ENCODE data around the gene WDR83.
"Not testable (repeated sequence)": the region's sequence is repeated elsewhere in the genome, so short reads cannot be mapped to it uniquely, and the experiment has no call there.

WDR83 gene

GRCh38 chr19:12685831-12686230 is 19.2 kb downstream of the WDR83 start:
- no peak for ATAC-seq (replicated peaks)
- DNase-seq, result no peak
- no peak overlapping the region for H3K27ac Mint-ChIP-seq
- peaks cover 19 to 32% of the 10 kb centered on the region in 2 donors for H3K36me3 Mint-ChIP-seq
- peaks cover 13% of the 10 kb centered on the region in 2 donors for H3K4me1 Mint-ChIP-seq
- H3K9me3 Mint-ChIP-seq, result no peaks in the 10 kb centered on the region
- H3K4me3 Mint-ChIP-seq, result no peak overlapping the region
- no peaks in the 10 kb centered on the region for H3K27me3 Mint-ChIP-seq

GRCh38 chr19:12687496-12688196 is 21.0 kb downstream of the WDR83 start, which contains the start of gene GNG14:
Gene GNG14 (plus strand): TSS chr19:12687998. CDS start chr19:12688049, 51 bp downstream.
- DNase-seq (no peak), ATAC-seq (replicated peaks) (no peak)
- Mint-ChIP-seq H3K27ac (no peak within 1 kb of the TSS), H3K4me3 (no peak within 1 kb of the TSS), H3K27me3 (no peaks in the 10 kb centered on the region), H3K9me3 (no peaks in the 10 kb centered on the region), H3K36me3 (peaks cover 19 to 34% of the 10 kb centered on the region in 2 donors), H3K4me1 (peaks cover 7 to 9% of the 10 kb centered on the region in 2 donors)

- no peaks in the 10 kb centered on the region for H3K27me3 Mint-ChIP-seq
- DNase-seq (no peak), ATAC-seq (replicated peaks) (no peak)
- H3K9me3 Mint-ChIP-seq, result no peaks in the 10 kb centered on the region
- H3K36me3 Mint-ChIP-seq, result peaks cover 20 to 39% of the 10 kb centered on the region in 2 donors
- H3K4me3 Mint-ChIP-seq, result no peak overlapping the region
- peaks cover 7 to 8% of the 10 kb centered on the region in 2 donors for H3K4me1 Mint-ChIP-seq
- H3K27ac Mint-ChIP-seq, result no peak overlapping the region
Measured at GRCh38 chr19:12689012-12689411, 22.4 kb downstream of the WDR83 start.

- H3K4me3 Mint-ChIP-seq, result no peak overlapping the region
- no peak for DNase-seq
- no peak for ATAC-seq (replicated peaks)
- H3K9me3 Mint-ChIP-seq, result no peaks in the 10 kb centered on the region
- H3K27ac Mint-ChIP-seq, result no peak overlapping the region
- no peaks in the 10 kb centered on the region for H3K27me3 Mint-ChIP-seq
- H3K4me1 Mint-ChIP-seq, result peaks cover 7 to 8% of the 10 kb centered on the region in 2 donors
- peaks cover 18 to 37% of the 10 kb centered on the region in 2 donors for H3K36me3 Mint-ChIP-seq
Measured at GRCh38 chr19:12689581-12690216, 23.1 kb downstream of the WDR83 start.

GRCh38 chr19:12692960-12693359 is 26.4 kb downstream of the WDR83 start:
- H3K4me3 Mint-ChIP-seq, result no peak overlapping the region
- H3K4me1 Mint-ChIP-seq, result peaks cover 3 to 9% of the 10 kb centered on the region in 2 donors
- no peaks in the 10 kb centered on the region for H3K27me3 Mint-ChIP-seq
- DNase-seq (no peak), ATAC-seq (replicated peaks) (no peak)
- no peak overlapping the region for H3K27ac Mint-ChIP-seq
- H3K9me3 Mint-ChIP-seq, result no peaks in the 10 kb centered on the region
- peaks cover 19 to 31% of the 10 kb centered on the region in 2 donors for H3K36me3 Mint-ChIP-seq

GRCh38 chr19:12694641-12695040 is 28.0 kb downstream of the WDR83 start:
- peaks cover 14 to 26% of the 10 kb centered on the region in 2 donors for H3K36me3 Mint-ChIP-seq
- no peak overlapping the region for H3K27ac Mint-ChIP-seq
- peaks cover 3 to 19% of the 10 kb centered on the region in 2 donors for H3K4me1 Mint-ChIP-seq
- ATAC-seq (replicated peaks) (no peak), DNase-seq (no peak)
- H3K4me3 Mint-ChIP-seq, result no peak overlapping the region
- no peaks in the 10 kb centered on the region for H3K27me3 Mint-ChIP-seq
- H3K9me3 Mint-ChIP-seq, result no peaks in the 10 kb centered on the region

GRCh38 chr19:12695096-12695495 is 28.5 kb downstream of the WDR83 start:
- H3K36me3 Mint-ChIP-seq, result peaks cover 14 to 25% of the 10 kb centered on the region in 2 donors
- no peak overlapping the region for H3K27ac Mint-ChIP-seq

GRCh38 chr19:12695514-12695913 is 28.9 kb downstream of the WDR83 start:
- DNase-seq (no peak), ATAC-seq (replicated peaks) (no peak)
- no peak overlapping the region for H3K27ac Mint-ChIP-seq
- peak overlapping the region; percentile 84 to 90 for H3K4me3 Mint-ChIP-seq
- H3K9me3 Mint-ChIP-seq, result no peaks in the 10 kb centered on the region
- H3K36me3 Mint-ChIP-seq, result peaks cover 14 to 22% of the 10 kb centered on the region in 2 donors
- H3K4me1 Mint-ChIP-seq, result peaks cover 3 to 19% of the 10 kb centered on the region in 2 donors
- H3K27me3 Mint-ChIP-seq, result no peaks in the 10 kb centered on the region

More at GRCh38 chr19:12695096-12695495, 28.5 kb downstream of the WDR83 start:
- Mint-ChIP-seq H3K9me3 (no peaks in the 10 kb centered on the region), H3K4me3 (peak overlapping the region in 1 of 2 donors; percentile 4), H3K4me1 (peaks cover 3 to 19% of the 10 kb centered on the region in 2 donors), H3K27me3 (no peaks in the 10 kb centered on the region)
- no peak for DNase-seq
- no peak for ATAC-seq (replicated peaks)

GRCh38 chr19:12695997-12696365 is 29.4 kb downstream of the WDR83 start:
- peak overlapping the region; percentile 96 for H3K27ac Mint-ChIP-seq
- no peaks in the 10 kb centered on the region for H3K27me3 Mint-ChIP-seq
- ATAC-seq (replicated peaks) (peak; percentile 27 to 33), DNase-seq (no peak)
- peaks cover 3 to 19% of the 10 kb centered on the region in 2 donors for H3K4me1 Mint-ChIP-seq
- H3K9me3 Mint-ChIP-seq, result no peaks in the 10 kb centered on the region
- peaks cover 18 to 26% of the 10 kb centered on the region in 2 donors for H3K36me3 Mint-ChIP-seq
- H3K4me3 Mint-ChIP-seq, result peak overlapping the region; percentile 84 to 90

GRCh38 chr19:12696366-12697335 is 30.0 kb downstream of the WDR83 start, which contains the start of gene FBXW9:
Gene FBXW9 (minus strand): TSS chr19:12696631. CDS start chr19:12696581, 50 bp downstream.
- ATAC-seq (replicated peaks) (peak; percentile 93 to 94), DNase-seq (peak; percentile 96)
- no peaks in the 10 kb centered on the region for H3K9me3 Mint-ChIP-seq
- H3K27me3 Mint-ChIP-seq, result no peaks in the 10 kb centered on the region
- H3K4me3 Mint-ChIP-seq, result peak within 1 kb of the TSS; percentile 84 to 90
- H3K36me3 Mint-ChIP-seq, result peaks cover 19 to 26% of the 10 kb centered on the region in 2 donors
- peaks cover 3 to 19% of the 10 kb centered on the region in 2 donors for H3K4me1 Mint-ChIP-seq
- peak within 1 kb of the TSS; percentile 96 for H3K27ac Mint-ChIP-seq

GRCh38 chr19:12697425-12697824 is 30.8 kb downstream of the WDR83 start:
- not testable (repeated sequence) for DNase-seq; H3K9me3 Mint-ChIP-seq; ATAC-seq (replicated peaks); H3K27me3 Mint-ChIP-seq
- H3K4me1 Mint-ChIP-seq, result peaks cover 3 to 19% of the 10 kb centered on the region in 2 donors
- peak overlapping the region; percentile 84 to 90 for H3K4me3 Mint-ChIP-seq
- peaks cover 24 to 34% of the 10 kb centered on the region in 2 donors for H3K36me3 Mint-ChIP-seq
- H3K27ac Mint-ChIP-seq, result peak overlapping the region; percentile 96

GRCh38 chr19:12698138-12698537 is 31.5 kb downstream of the WDR83 start:
- DNase-seq, result no peak
- ATAC-seq (replicated peaks), result no peak
- Mint-ChIP-seq H3K4me1 (peaks cover 3 to 19% of the 10 kb centered on the region in 2 donors), H3K36me3 (peaks cover 27 to 38% of the 10 kb centered on the region in 2 donors), H3K27me3 (no peaks in the 10 kb centered on the region), H3K9me3 (no peaks in the 10 kb centered on the region), H3K27ac (peak overlapping the region; percentile 85), H3K4me3 (peak overlapping the region; percentile 49 to 77)

- ATAC-seq (replicated peaks) (no peak), DNase-seq (no peak)
- Mint-ChIP-seq H3K4me3 (no peak overlapping the region), H3K9me3 (no peaks in the 10 kb centered on the region), H3K27ac (no peak overlapping the region), H3K36me3 (peaks cover 43 to 53% of the 10 kb centered on the region in 2 donors), H3K4me1 (peaks cover 5 to 13% of the 10 kb centered on the region in 2 donors), H3K27me3 (no peaks in the 10 kb centered on the region)
Measured at GRCh38 chr19:12701596-12702282, 35.1 kb downstream of the WDR83 start.

All from stimulated activated naive B cell treated with anti-CD40 and anti-IgM and Interleukin-4, amounts not matched to agents 10 μg/mL and 1 μg/mL and 100 μg/mL, for 72 hours (primary cell).